K562 (cell line): ENCODE measurements around the gene ABCC1. TPM values are rescaled to one million over a fixed set of nuclear protein-coding genes. Genes with fewer than 3 reads are reported as not detected.

ENCODE experiments used
- ATAC-seq: fragments of 200-7000 bp; cut with Tn5 transposase; 3 replicates; pipeline ENCODE4 v1.9.1; 2020; ENCODE audit warnings: moderate library complexity
- BruUV-seq: library from RNA; stranded (reverse); fragments of 400-500 nt; replicated peaks from 2 replicates; lab custom pipeline; 2021; lab: Mats Ljungman, UMichigan
- CTCF ChIA-PET: fragments of 300-600 bp; formaldehyde crosslinking; extraction: SDS; loops from one replicate; lab custom pipeline; 2021; ENCODE audit warnings: low intra/inter-chr PET ratio; lab: Yijun Ruan, JAX
- POLR2A ChIA-PET: fragments of 300-600, 350-650 bp; sonication (Branson Sonifier 250); formaldehyde crosslinking; extraction: SDS; loops from one replicate; lab custom pipeline; 2021; ENCODE audit warnings: antibody characterized with exemption, inconsistent platforms; lab: Yijun Ruan, JAX
- DNase-seq, 4 experiments: peaks; one replicate each; pipeline versions ENCODE4 v3.0.0 to v3.0.0-alpha.2; 2011 to 2018; ENCODE audit warnings: low spot score in 3 of 4, mixed read lengths in 3 of 4; ENCODE audit errors: extremely low read depth in 1 of 4
- FAIRE-seq: peaks from 2 replicates; lab custom pipeline; 2011; peaks lifted over from hg19 to GRCh38; lab: Jason Lieb, UNC
- H2AFZ ChIP-seq: 2 replicates; pipeline ENCODE4 v1.6.0; 2011; ENCODE audit warnings: low read depth, low read length, control low read depth, inconsistent platforms
- H3K27ac ChIP-seq: fragments of 200-600 bp; 3 replicates; pipeline ENCODE4 v1.8.0; 2011; ENCODE audit warnings: low read depth, mild to moderate bottlenecking, control low read depth, inconsistent platforms, low read length, moderate library complexity, mixed read lengths; ENCODE audit errors: extremely low read depth
- H3K27me3 ChIP-seq, 2 experiments: fragments of 300-600 bp in 1 of 2; 2 replicates in 1 of 2; 3 replicates in 1 of 2; pipeline versions ENCODE4 v1.6.0 to v1.8.0; 2011; ENCODE audit warnings: inconsistent platforms in 2 of 2, low read length in 2 of 2, mild to moderate bottlenecking in 1 of 2, mixed read lengths in 1 of 2, moderate library complexity in 1 of 2; ENCODE audit not compliant: control insufficient read depth in 2 of 2, insufficient read depth in 2 of 2
- H3K36me3 ChIP-seq: fragments of 300-600 bp; 3 replicates; pipeline ENCODE4 v1.8.0; 2011; ENCODE audit warnings: mild to moderate bottlenecking, low read length, inconsistent platforms; ENCODE audit not compliant: control insufficient read depth, insufficient read depth
- H3K4me1 ChIP-seq, 2 experiments: fragments of 200-600 bp in 1 of 2; replicated peaks in 1 of 2; 2 replicates in 1 of 2; 3 replicates in 1 of 2; pipeline versions ENCODE4 v1.5.1 to v1.8.0; 2011; ENCODE audit warnings: inconsistent platforms in 2 of 2, low read length in 2 of 2, mild to moderate bottlenecking in 1 of 2, mixed read lengths in 1 of 2, moderate library complexity in 1 of 2; ENCODE audit not compliant: control insufficient read depth in 2 of 2, insufficient read depth in 2 of 2
- H3K4me2 ChIP-seq: 2 replicates; pipeline ENCODE4 v1.6.1; 2011; ENCODE audit warnings: low read length, control low read depth, inconsistent platforms, mixed read lengths; ENCODE audit not compliant: insufficient read depth
- H3K4me3 ChIP-seq: fragments of 200-600 bp; sonication (generic), shearing (Covaris generic); 2 replicates; pipeline ENCODE4 v1.5.1; 2016; ENCODE audit warnings: control low read depth, inconsistent platforms
- H3K79me2 ChIP-seq: fragments of 200-600 bp; 3 replicates; pipeline ENCODE4 v1.8.0; 2011; ENCODE audit warnings: low read length, inconsistent platforms; ENCODE audit not compliant: control insufficient read depth, insufficient read depth
- H3K9ac ChIP-seq, 2 experiments: 2 replicates each; pipeline versions ENCODE4 v1.6.0 to v1.6.1; 2011; ENCODE audit warnings: low read depth in 2 of 2, low read length in 2 of 2, control low read depth in 1 of 2, inconsistent platforms in 1 of 2, mild to moderate bottlenecking in 1 of 2, mixed read lengths in 1 of 2; ENCODE audit not compliant: insufficient read depth in 1 of 2
- H3K9me1 ChIP-seq: one replicate; pipeline ENCODE4 v1.6.0; 2011; ENCODE audit warnings: inconsistent platforms, mild to moderate bottlenecking, low read length, moderate library complexity; ENCODE audit not compliant: control insufficient read depth, insufficient read depth
- H3K9me3 ChIP-seq: replicated peaks from 2 replicates; pipeline ENCODE4 v1.5.1; 2011; ENCODE audit warnings: low read depth, low read length, inconsistent platforms; ENCODE audit not compliant: control insufficient read depth, insufficient read depth
- H4K20me1 ChIP-seq: replicated peaks from 2 replicates; pipeline ENCODE4 v1.6.1; 2011; ENCODE audit warnings: low read length, inconsistent platforms, mixed read lengths; ENCODE audit not compliant: control insufficient read depth, insufficient read depth
- ARNT ChIP-seq, 2 experiments: fragments of 450-650 bp; IDR thresholded peaks; 2 replicates each; pipeline ENCODE4 v1.6.1; 2016; ENCODE audit warnings: mild to moderate bottlenecking in 1 of 2
- ATF7 ChIP-seq: fragments of 450-650 bp; IDR thresholded peaks from 2 replicates; pipeline ENCODE4 v1.7.1; 2014; ENCODE audit warnings: mild to moderate bottlenecking, moderate library complexity
- BDP1 ChIP-seq: IDR thresholded peaks from 3 replicates; pipeline ENCODE4 v1.6.1; 2011; ENCODE audit not compliant: insufficient read length, insufficient read depth
- BRF2 ChIP-seq: IDR thresholded peaks from 3 replicates; pipeline ENCODE4 v1.6.1; 2011; ENCODE audit warnings: borderline replicate concordance, mild to moderate bottlenecking; ENCODE audit not compliant: insufficient read length, insufficient read depth
- DLX4 ChIP-seq: fragments of 250-450 bp; sonication (Bioruptor Pico); IDR thresholded peaks from 2 replicates; pipeline ENCODE4 v1.6.1; 2021; ENCODE audit warnings: mild to moderate bottlenecking
- FOXK2 ChIP-seq, 2 experiments: fragments of 450-650 bp; IDR thresholded peaks in 1 of 2; conservative IDR thresholded peaks in 1 of 2; 2 replicates each; pipeline ENCODE4 v1.6.1; 2016; ENCODE audit warnings: low read depth in 2 of 2, mild to moderate bottlenecking in 1 of 2
- HDAC2 ChIP-seq: fragments of 450-650 bp; IDR thresholded peaks from 2 replicates; pipeline ENCODE4 v1.6.1; 2016; ENCODE audit warnings: mild to moderate bottlenecking
- HSF4 ChIP-seq: fragments of 250-450 bp; sonication (Bioruptor Pico); IDR thresholded peaks from 2 replicates; pipeline ENCODE4 v2.1.2; 2022; ENCODE audit warnings: mild to moderate bottlenecking, moderate library complexity, borderline replicate concordance
- NFXL1 ChIP-seq: fragments of 450-650 bp; formaldehyde crosslinking; IDR thresholded peaks from 2 replicates; pipeline ENCODE4 v1.4.0; 2021; ENCODE audit warnings: mild to moderate bottlenecking
- SP2 ChIP-seq: IDR thresholded peaks from 2 replicates; pipeline ENCODE4 v1.6.1; 2011; ENCODE audit warnings: mild to moderate bottlenecking, low read depth, low read length, moderate library complexity; ENCODE audit not compliant: poor library complexity, severe bottlenecking; ENCODE audit errors: extremely low read depth
- STAG1 ChIP-seq: sonication (generic); formaldehyde crosslinking; IDR thresholded peaks from 2 replicates; pipeline ENCODE4 v1.5.0; 2020; ENCODE audit warnings: missing genetic modification reagents, borderline replicate concordance
- YY1 ChIP-seq, 3 experiments: IDR thresholded peaks; 2 replicates each; pipeline ENCODE4 v1.6.1; 2011; ENCODE audit warnings: low read length in 2 of 3, mild to moderate bottlenecking in 2 of 3, moderate library complexity in 2 of 3, borderline replicate concordance in 1 of 3, control low read depth in 1 of 3, low read depth in 1 of 3; ENCODE audit not compliant: insufficient read depth in 3 of 3, insufficient replicate concordance in 2 of 3, control insufficient read depth in 1 of 3, insufficient read length in 1 of 3; ENCODE audit errors: extremely low read depth in 1 of 3
- ZKSCAN3 ChIP-seq: fragments of 250-450 bp; sonication (Bioruptor Pico); IDR thresholded peaks from 2 replicates; pipeline ENCODE4 v1.4.0; 2020
- ZSCAN29 ChIP-seq: fragments of 450-650 bp; IDR thresholded peaks from 2 replicates; pipeline ENCODE4 v1.6.1; 2017
- WGBS: fragments of 100-300 bp; shearing (Covaris generic); methylation state at CpG from one replicate; pipeline ENCODE4 v1.1.6; 2016; ENCODE audit warnings: low coverage, mixed read lengths; ENCODE audit not compliant: insufficient coverage; ENCODE audit errors: missing lambda C conversion rate; 5-methylcytosine and 5-hydroxymethylcytosine counted together
- in situ Hi-C: fragments of 300-500 bp; cut with MboI; formaldehyde crosslinking; loops from 4 replicates; pipeline ENCODE4 v1.15.0; 2018; ENCODE audit warnings: inconsistent platforms, mixed read lengths
- intact Hi-C: fragments of 100-400 bp; cut with micrococcal nuclease; formaldehyde crosslinking; loops from 2 replicates; pipeline ENCODE4 v1.14.2; 2022
- polyA plus RNA-seq, 8 experiments: library from polyadenylated mRNA; depleted of rRNA in 4 of 8; stranded (reverse) in 5 of 8; unstranded in 3 of 8; fragments of >200 nt; fragmentation: Nextera tagmentation in 2 of 8; fragmentation: Illumina TruSeq in 1 of 8; extraction: Ambion mirVana in 2 of 8; extraction: Trizol in 1 of 8; gene quantifications; 2 replicates each; pipeline versions ENCODE4 v1.2.1 to v1.2.3, GENCODE V29; 2011 to 2014; ENCODE audit warnings: inconsistent platforms in 1 of 8, missing spikeins in 1 of 8
- total RNA-seq, 7 experiments: library from RNA; depleted of rRNA in 6 of 7; stranded (reverse); fragments of >200 nt in 6 of 7; fragmentation: Illumina TruSeq in 2 of 7; extraction: Trizol in 2 of 7; gene quantifications; 2 replicates each; pipeline versions ENCODE4 v1.2.1 to v1.2.3, GENCODE V29; 2011 to 2021; ENCODE audit warnings: low replicate concordance in 1 of 7
- TF ChIP-seq, protein P1 (sequence below): fragments of 450-650 bp; IDR thresholded peaks from 2 replicates; pipeline ENCODE4 v1.6.1; 2016
- TF ChIP-seq, protein P2 (sequence below): fragments of 450-650 bp; formaldehyde crosslinking; IDR thresholded peaks from 2 replicates; pipeline ENCODE4 v1.4.0; 2020; ENCODE audit warnings: mild to moderate bottlenecking, moderate library complexity
- TF ChIP-seq, protein P3 (sequence below), 2 experiments: fragments of 200-800 bp in 1 of 2; sonication (Bioruptor generic) in 1 of 2; sonication (generic) in 1 of 2; formaldehyde crosslinking in 1 of 2; IDR thresholded peaks in 1 of 2; conservative IDR thresholded peaks in 1 of 2; 2 replicates each; pipeline versions ENCODE4 v1.5.0 to v1.6.1; 2016 to 2020; ENCODE audit warnings: missing compliant biosample characterization in 1 of 2, missing genetic modification characterization in 1 of 2, missing genetic modification reagents in 1 of 2

Gene ABCC1
- total and polyA plus RNA-seq, 9 of the 15 experiments (the other 6 are each of a cell fraction or from before 2014, with no cell fraction given) = 3.9 to 41.6 (median 10.0) TPM

DNA sequence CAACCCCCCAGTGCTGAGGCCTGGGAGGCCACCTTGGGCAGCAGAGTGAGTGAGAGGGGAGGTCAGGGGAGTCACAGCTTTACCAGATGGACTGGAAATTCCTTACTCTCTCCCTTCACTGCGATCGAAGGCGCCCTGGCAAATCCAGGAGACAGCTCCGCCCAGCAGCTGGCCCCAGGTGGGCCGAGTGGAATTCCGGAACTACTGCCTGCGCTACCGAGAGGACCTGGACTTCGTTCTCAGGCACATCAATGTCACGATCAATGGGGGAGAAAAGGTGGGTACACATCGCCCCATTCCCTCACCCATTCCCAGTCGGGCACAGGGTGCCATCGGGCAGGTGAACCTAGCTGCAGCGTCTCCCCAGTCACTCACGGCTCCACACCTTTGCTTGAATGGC lies 182.2 kb downstream of the ABCC1 start:
- Histone ChIP-seq H3K27ac (no peak overlapping the region), H2AFZ (no peak overlapping the region), H3K4me1 (no peaks in the 10 kb centered on the region), H3K4me2 (no peak overlapping the region), H3K9ac (no peak overlapping the region; a peak in 1 of 4 replicates), H3K9me1 (no peaks in the 10 kb centered on the region), H4K20me1 (no peaks in the 10 kb centered on the region; the same call in 1 of the 2 replicates), H3K79me2 (no peaks in the 10 kb centered on the region), H3K36me3 (peaks cover 74% of the 10 kb centered on the region; the same call in 2 of the 3 replicates), H3K27me3 (no peaks in the 10 kb centered on the region), H3K4me3 (no peak overlapping the region), H3K9me3 (no peaks in the 10 kb centered on the region)
- no TSS peak for BruUV-seq
- intact Hi-C loops = no loop called here
- in situ Hi-C loops = no loop called here
- FAIRE-seq (no peak), DNase-seq (no peak), ATAC-seq (no peak)
- 93% methylated on average over 14 of the region's 15 CpGs for WGBS
- CTCF ChIA-PET = no interaction called here
- POLR2A ChIA-PET = interaction anchor here (0.6 kb wide), 1 partner anchor 16 kb away, joined by 3 read pairs; no protein-coding TSS in a partner anchor
- TF ChIP-seq ARNT (IDR thresholded peaks at IDR 0.05) = no peak
- TF ChIP-seq STAG1 (CRISPR knock-in tag) = no peak
- no peak for TF ChIP-seq NFXL1
- TF ChIP-seq SP2 = no peak
- TF ChIP-seq, protein P1, sequence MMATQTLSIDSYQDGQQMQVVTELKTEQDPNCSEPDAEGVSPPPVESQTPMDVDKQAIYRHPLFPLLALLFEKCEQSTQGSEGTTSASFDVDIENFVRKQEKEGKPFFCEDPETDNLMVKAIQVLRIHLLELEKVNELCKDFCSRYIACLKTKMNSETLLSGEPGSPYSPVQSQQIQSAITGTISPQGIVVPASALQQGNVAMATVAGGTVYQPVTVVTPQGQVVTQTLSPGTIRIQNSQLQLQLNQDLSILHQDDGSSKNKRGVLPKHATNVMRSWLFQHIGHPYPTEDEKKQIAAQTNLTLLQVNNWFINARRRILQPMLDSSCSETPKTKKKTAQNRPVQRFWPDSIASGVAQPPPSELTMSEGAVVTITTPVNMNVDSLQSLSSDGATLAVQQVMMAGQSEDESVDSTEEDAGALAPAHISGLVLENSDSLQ = no peak
- TF ChIP-seq DLX4 (CRISPR knock-in tag) = no peak
- TF ChIP-seq ZKSCAN3 (CRISPR knock-in tag) = no peak
- no peak for TF ChIP-seq ZSCAN29
- no peak for TF ChIP-seq BDP1
- no peak for TF ChIP-seq FOXK2 (conservative IDR thresholded peaks at IDR 0.05 in 1 of 2, IDR thresholded peaks at IDR 0.05 in 1 of 2; ENCODE audit: low read depth in 2 of 2)
- no peak for TF ChIP-seq BRF2
- TF ChIP-seq, protein P2, sequence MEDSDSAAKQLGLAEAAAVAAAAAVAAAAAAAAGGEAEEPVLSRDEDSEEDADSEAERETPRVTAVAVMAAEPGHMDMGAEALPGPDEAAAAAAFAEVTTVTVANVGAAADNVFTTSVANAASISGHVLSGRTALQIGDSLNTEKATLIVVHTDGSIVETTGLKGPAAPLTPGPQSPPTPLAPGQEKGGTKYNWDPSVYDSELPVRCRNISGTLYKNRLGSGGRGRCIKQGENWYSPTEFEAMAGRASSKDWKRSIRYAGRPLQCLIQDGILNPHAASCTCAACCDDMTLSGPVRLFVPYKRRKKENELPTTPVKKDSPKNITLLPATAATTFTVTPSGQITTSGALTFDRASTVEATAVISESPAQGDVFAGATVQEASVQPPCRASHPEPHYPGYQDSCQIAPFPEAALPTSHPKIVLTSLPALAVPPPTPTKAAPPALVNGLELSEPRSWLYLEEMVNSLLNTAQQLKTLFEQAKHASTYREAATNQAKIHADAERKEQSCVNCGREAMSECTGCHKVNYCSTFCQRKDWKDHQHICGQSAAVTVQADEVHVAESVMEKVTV = no peak
- no peak for TF ChIP-seq ATF7
- TF ChIP-seq, protein P3, sequence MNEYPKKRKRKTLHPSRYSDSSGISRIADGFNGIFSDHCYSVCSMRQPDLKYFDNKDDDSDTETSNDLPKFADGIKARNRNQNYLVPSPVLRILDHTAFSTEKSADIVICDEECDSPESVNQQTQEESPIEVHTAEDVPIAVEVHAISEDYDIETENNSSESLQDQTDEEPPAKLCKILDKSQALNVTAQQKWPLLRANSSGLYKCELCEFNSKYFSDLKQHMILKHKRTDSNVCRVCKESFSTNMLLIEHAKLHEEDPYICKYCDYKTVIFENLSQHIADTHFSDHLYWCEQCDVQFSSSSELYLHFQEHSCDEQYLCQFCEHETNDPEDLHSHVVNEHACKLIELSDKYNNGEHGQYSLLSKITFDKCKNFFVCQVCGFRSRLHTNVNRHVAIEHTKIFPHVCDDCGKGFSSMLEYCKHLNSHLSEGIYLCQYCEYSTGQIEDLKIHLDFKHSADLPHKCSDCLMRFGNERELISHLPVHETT (CRISPR knock-in tag; conservative IDR thresholded peaks at IDR 0.05 in 1 of 2, IDR thresholded peaks at IDR 0.05 in 1 of 2) = no peak
- no peak for TF ChIP-seq HSF4 (CRISPR knock-in tag)
- no peak for TF ChIP-seq HDAC2
- no peak for TF ChIP-seq YY1 (IDR thresholded peaks at IDR 0.05; ENCODE audit: borderline replicate concordance in 1 of 3, control insufficient read depth in 1 of 3, extremely low read depth in 1 of 3, insufficient read depth in 3 of 3, insufficient read length in 1 of 3, insufficient replicate concordance in 2 of 3, low read depth in 1 of 3, low read length in 2 of 3)
